Activated T-helper 2 cell treated with anti-CD3 and anti-CD28 coated beads, Interferon-gamma antibody, Interleukin-2, Interleukin-4, amounts not matched to agents 10 μg/mL and 5 μg/mL and 100 μg/mL, durations not matched to agents 14 hours and 24 hours and 36 hours (primary cell): Measurements from ENCODE around the gene HEG1. TPM values are rescaled to one million over a fixed set of nuclear protein-coding genes. Genes with fewer than 3 reads are reported as not detected.

Source experiments
- DNase-seq: peaks from one replicate; pipeline ENCODE4 v3.0.0; 2021; ENCODE audit warnings: low spot score
- H3K27ac Mint-ChIP-seq: one replicate; pipeline ENCODE4 v1.8.0; 2021; ENCODE audit warnings: mixed read lengths
- H3K27me3 Mint-ChIP-seq: one replicate; pipeline ENCODE4 v1.8.0; 2021; ENCODE audit warnings: low read depth, mixed read lengths
- H3K36me3 Mint-ChIP-seq: one replicate; pipeline ENCODE4 v1.8.0; 2021; ENCODE audit warnings: low read depth, mixed read lengths
- H3K4me1 Mint-ChIP-seq: one replicate; pipeline ENCODE4 v1.8.0; 2021; ENCODE audit warnings: low read depth, mixed read lengths
- H3K4me3 Mint-ChIP-seq: one replicate; pipeline ENCODE4 v1.8.0; 2021; ENCODE audit warnings: low read depth, mild to moderate bottlenecking, moderate library complexity, mixed read lengths
- H3K9me3 Mint-ChIP-seq: one replicate; pipeline ENCODE4 v1.8.0; 2021; ENCODE audit warnings: mixed read lengths
- intact Hi-C: fragments of 100-400 bp; cut with micrococcal nuclease; formaldehyde crosslinking; loops from one replicate; pipeline ENCODE4 v1.15.1; 2023
- total RNA-seq: library from RNA; stranded (reverse); gene quantifications from 2 replicates; pipeline ENCODE4 v1.2.3, GENCODE V29; 2022

The HEG1 gene
- total RNA-seq, 1 donor from 2014 or later: 59.1 TPM

GRCh38 chr3:124935264-124935663 lies 120.5 kb downstream of the HEG1 start:
- no peak overlapping the region for H3K4me3 Mint-ChIP-seq
- no peaks in the 10 kb centered on the region for H3K4me1 Mint-ChIP-seq
- no peak overlapping the region for H3K27ac Mint-ChIP-seq
- no peaks in the 10 kb centered on the region for H3K9me3 Mint-ChIP-seq
- H3K27me3 Mint-ChIP-seq: peaks cover 45% of the 10 kb centered on the region
- intact Hi-C loops: no loop called here
- no peak for DNase-seq
- no peaks in the 10 kb centered on the region for H3K36me3 Mint-ChIP-seq

GRCh38 chr3:124934577-124934976 lies 121.2 kb downstream of the HEG1 start, which contains the start of gene MUC13:
MUC13 (minus strand) TSS chr3:124934751; CDS start chr3:124934712, 39 bp downstream.
- peaks cover 45% of the 10 kb centered on the region for H3K27me3 Mint-ChIP-seq
- H3K9me3 Mint-ChIP-seq: no peaks in the 10 kb centered on the region
- H3K36me3 Mint-ChIP-seq: no peaks in the 10 kb centered on the region
- intact Hi-C loops: no loop called here
- no peaks in the 10 kb centered on the region for H3K4me1 Mint-ChIP-seq
- no peak for DNase-seq
- no peak within 1 kb of the TSS for H3K27ac Mint-ChIP-seq
- H3K4me3 Mint-ChIP-seq: no peak within 1 kb of the TSS

GRCh38 chr3:124928333-124929202 lies 127.2 kb downstream of the HEG1 start:
- intact Hi-C loops: loop anchor here (1.0 kb wide), 2 partner anchors 274 to 509 kb away; no protein-coding TSS in a partner anchor
- H3K36me3 Mint-ChIP-seq: no peaks in the 10 kb centered on the region
- DNase-seq: peak; percentile 35
- H3K4me1 Mint-ChIP-seq: peaks cover 4% of the 10 kb centered on the region
- no peak overlapping the region for H3K4me3 Mint-ChIP-seq
- no peaks in the 10 kb centered on the region for H3K9me3 Mint-ChIP-seq
- no peak overlapping the region for H3K27ac Mint-ChIP-seq
- H3K27me3 Mint-ChIP-seq: peaks cover 58% of the 10 kb centered on the region

- intact Hi-C loops: loop anchor here (1.0 kb wide), 2 partner anchors 275 to 510 kb away; no protein-coding TSS in a partner anchor
- H3K36me3 Mint-ChIP-seq: no peaks in the 10 kb centered on the region
- H3K27ac Mint-ChIP-seq: no peak overlapping the region
- no peaks in the 10 kb centered on the region for H3K9me3 Mint-ChIP-seq
- no peak overlapping the region for H3K4me3 Mint-ChIP-seq
- no peak for DNase-seq
- H3K27me3 Mint-ChIP-seq: peaks cover 58% of the 10 kb centered on the region
- peaks cover 4% of the 10 kb centered on the region for H3K4me1 Mint-ChIP-seq
Observed at GRCh38 chr3:124927574-124928045, 128.2 kb downstream of the HEG1 start.

- no peak overlapping the region for H3K27ac Mint-ChIP-seq
- H3K36me3 Mint-ChIP-seq: no peaks in the 10 kb centered on the region
- H3K27me3 Mint-ChIP-seq: peaks cover 57% of the 10 kb centered on the region
- no peaks in the 10 kb centered on the region for H3K9me3 Mint-ChIP-seq
- intact Hi-C loops: no loop called here
- peaks cover 4% of the 10 kb centered on the region for H3K4me1 Mint-ChIP-seq
- no peak overlapping the region for H3K4me3 Mint-ChIP-seq
- DNase-seq: no peak
Observed at GRCh38 chr3:124926426-124927101, 129.2 kb downstream of the HEG1 start.

GRCh38 chr3:124924741-124925140 lies 131.1 kb downstream of the HEG1 start:
- Mint-ChIP-seq H3K27me3 (peaks cover 51% of the 10 kb centered on the region), H3K36me3 (no peaks in the 10 kb centered on the region), H3K4me1 (peaks cover 4% of the 10 kb centered on the region), H3K27ac (no peak overlapping the region), H3K9me3 (no peaks in the 10 kb centered on the region), H3K4me3 (no peak overlapping the region)
- no peak for DNase-seq
- intact Hi-C loops: no loop called here

GRCh38 chr3:124923833-124924232 lies 132.0 kb downstream of the HEG1 start:
- H3K4me1 Mint-ChIP-seq: peaks cover 4% of the 10 kb centered on the region
- no peak overlapping the region for H3K4me3 Mint-ChIP-seq
- intact Hi-C loops: no loop called here
- peaks cover 49% of the 10 kb centered on the region for H3K27me3 Mint-ChIP-seq
- DNase-seq: no peak
- no peak overlapping the region for H3K27ac Mint-ChIP-seq
- no peaks in the 10 kb centered on the region for H3K9me3 Mint-ChIP-seq
- no peaks in the 10 kb centered on the region for H3K36me3 Mint-ChIP-seq

GRCh38 chr3:124920718-124921117 lies 135.1 kb downstream of the HEG1 start:
- intact Hi-C loops: no loop called here
- Mint-ChIP-seq H3K9me3 (no peaks in the 10 kb centered on the region), H3K4me3 (no peak overlapping the region), H3K4me1 (no peaks in the 10 kb centered on the region), H3K36me3 (no peaks in the 10 kb centered on the region), H3K27ac (no peak overlapping the region), H3K27me3 (peaks cover 39% of the 10 kb centered on the region)
- DNase-seq: no peak

GRCh38 chr3:124919756-124920155 lies 136.0 kb downstream of the HEG1 start:
- Mint-ChIP-seq H3K4me1 (no peaks in the 10 kb centered on the region), H3K27ac (no peak overlapping the region), H3K27me3 (peaks cover 36% of the 10 kb centered on the region), H3K36me3 (no peaks in the 10 kb centered on the region), H3K9me3 (no peaks in the 10 kb centered on the region), H3K4me3 (no peak overlapping the region)
- intact Hi-C loops: no loop called here
- DNase-seq: no peak

- peaks cover 29% of the 10 kb centered on the region for H3K27me3 Mint-ChIP-seq
- intact Hi-C loops: no loop called here
- no peak overlapping the region for H3K27ac Mint-ChIP-seq
- no peaks in the 10 kb centered on the region for H3K9me3 Mint-ChIP-seq
- H3K4me1 Mint-ChIP-seq: no peaks in the 10 kb centered on the region
- no peaks in the 10 kb centered on the region for H3K36me3 Mint-ChIP-seq
- no peak for DNase-seq
- H3K4me3 Mint-ChIP-seq: no peak overlapping the region
Observed at GRCh38 chr3:124918524-124918923, 137.3 kb downstream of the HEG1 start.

- no peak for DNase-seq
- Mint-ChIP-seq H3K4me3 (no peak overlapping the region), H3K4me1 (no peaks in the 10 kb centered on the region), H3K27ac (no peak overlapping the region), H3K9me3 (no peaks in the 10 kb centered on the region), H3K27me3 (peaks cover 25% of the 10 kb centered on the region), H3K36me3 (no peaks in the 10 kb centered on the region)
- intact Hi-C loops: no loop called here
Observed at GRCh38 chr3:124916837-124917409, 138.9 kb downstream of the HEG1 start.
